H9 (cell line): ENCODE results near the gene CDKL4. TPM values are rescaled to one million over a fixed set of nuclear protein-coding genes. Genes with fewer than 3 reads are reported as not detected.

Source experiments
- DNase-seq: peaks from one replicate; pipeline ENCODE4 v3.0.0-alpha.2; 2017
- H2AFZ ChIP-seq: one replicate; pipeline ENCODE4 v1.6.1; 2013; ENCODE audit warnings: mild to moderate bottlenecking, low read length, control low read depth, moderate library complexity
- H2AK5ac ChIP-seq: 2 replicates; pipeline ENCODE4 v1.6.1; 2013; ENCODE audit warnings: low read length, control low read depth, mixed read lengths; ENCODE audit not compliant: insufficient read length
- H2BK120ac ChIP-seq: one replicate; pipeline ENCODE4 v1.6.1; 2013; ENCODE audit warnings: low read depth, mild to moderate bottlenecking, low read length, control low read depth, inconsistent platforms; ENCODE audit not compliant: poor library complexity, severe bottlenecking
- H2BK12ac ChIP-seq: 2 replicates; pipeline ENCODE4 v1.6.1; 2013; ENCODE audit warnings: low read length, control low read depth, mixed read lengths, low read depth; ENCODE audit not compliant: insufficient read length
- H2BK15ac ChIP-seq: 2 replicates; pipeline ENCODE4 v1.6.1; 2013; ENCODE audit warnings: low read depth, low read length, control low read depth
- H2BK20ac ChIP-seq: one replicate; pipeline ENCODE4 v1.6.1; 2013; ENCODE audit warnings: low read depth, mild to moderate bottlenecking, low read length, control low read depth, inconsistent platforms; ENCODE audit not compliant: poor library complexity, severe bottlenecking
- H2BK5ac ChIP-seq: 2 replicates; pipeline ENCODE4 v1.6.1; 2013; ENCODE audit warnings: low read length, control low read depth, mixed read lengths; ENCODE audit not compliant: insufficient read length
- H3K14ac ChIP-seq: 2 replicates; pipeline ENCODE4 v1.6.1; 2013; ENCODE audit warnings: low read length, control low read depth; ENCODE audit not compliant: insufficient read depth
- H3K18ac ChIP-seq: 2 replicates; pipeline ENCODE4 v1.6.1; 2013; ENCODE audit warnings: low read depth, mild to moderate bottlenecking, mixed read lengths, low read length, control low read depth; ENCODE audit not compliant: insufficient read length
- H3K23ac ChIP-seq: 2 replicates; pipeline ENCODE4 v1.6.1; 2013; ENCODE audit warnings: low read length, control low read depth, mixed read lengths, low read depth; ENCODE audit not compliant: insufficient read length
- H3K23me2 ChIP-seq: 2 replicates; pipeline ENCODE4 v1.6.1; 2013; ENCODE audit warnings: low read depth, mild to moderate bottlenecking, mixed read lengths, low read length, control low read depth; ENCODE audit not compliant: insufficient read length, poor library complexity, severe bottlenecking
- H3K27ac ChIP-seq: 2 replicates; pipeline ENCODE4 v1.5.1; 2013; ENCODE audit warnings: low read length, control low read depth, mixed read lengths, low read depth; ENCODE audit not compliant: insufficient read length
- H3K27me3 ChIP-seq: 2 replicates; pipeline ENCODE4 v1.6.1; 2013; ENCODE audit warnings: low read length, control low read depth, inconsistent platforms; ENCODE audit not compliant: insufficient read depth
- H3K4ac ChIP-seq: 2 replicates; pipeline ENCODE4 v1.6.1; 2013; ENCODE audit warnings: low read depth, mild to moderate bottlenecking, control low read depth, inconsistent platforms, low read length, moderate library complexity
- H3K4me1 ChIP-seq: 2 replicates; pipeline ENCODE4 v1.6.1; 2013; ENCODE audit warnings: low read length, control low read depth, inconsistent platforms; ENCODE audit not compliant: insufficient read depth
- H3K4me2 ChIP-seq: 2 replicates; pipeline ENCODE4 v1.6.1; 2013; ENCODE audit warnings: low read length, control low read depth, mixed read lengths; ENCODE audit not compliant: insufficient read length, insufficient read depth
- H3K56ac ChIP-seq: 2 replicates; pipeline ENCODE4 v1.6.1; 2013; ENCODE audit warnings: low read depth, mild to moderate bottlenecking, mixed read lengths, low read length, control low read depth; ENCODE audit not compliant: insufficient read length
- H3K79me1 ChIP-seq: 2 replicates; pipeline ENCODE4 v1.6.1; 2013; ENCODE audit warnings: low read depth, mild to moderate bottlenecking, moderate library complexity, low read length, control low read depth, inconsistent platforms; ENCODE audit not compliant: insufficient read depth, poor library complexity, severe bottlenecking
- H3K79me2 ChIP-seq: 2 replicates; pipeline ENCODE4 v1.6.1; 2013; ENCODE audit warnings: low read length, control low read depth, inconsistent platforms; ENCODE audit not compliant: insufficient read depth
- H3K9ac ChIP-seq: 2 replicates; pipeline ENCODE4 v1.6.1; 2013; ENCODE audit warnings: low read length, control low read depth, mixed read lengths; ENCODE audit not compliant: insufficient read length; ENCODE audit errors: extremely low read depth
- H3K9me3 ChIP-seq: one replicate; pipeline ENCODE4 v1.6.1; 2013; ENCODE audit warnings: low read depth, low read length, inconsistent platforms; ENCODE audit not compliant: control insufficient read depth
- H3T11ph ChIP-seq: one replicate; pipeline ENCODE4 v1.6.1; 2013; ENCODE audit warnings: mild to moderate bottlenecking, low read length, control low read depth, inconsistent platforms
- H4K20me1 ChIP-seq: one replicate; pipeline ENCODE4 v1.6.1; 2013; ENCODE audit not compliant: control insufficient read depth, insufficient read length, insufficient read depth
- H4K5ac ChIP-seq: 2 replicates; pipeline ENCODE4 v1.6.1; 2013; ENCODE audit warnings: low read depth, mild to moderate bottlenecking, mixed read lengths, low read length, control low read depth; ENCODE audit not compliant: insufficient read length
- H4K8ac ChIP-seq: replicated peaks from 2 replicates; pipeline ENCODE4 v1.6.1; 2013; ENCODE audit warnings: low read length, control low read depth, mixed read lengths, low read depth; ENCODE audit not compliant: insufficient read length
- H4K91ac ChIP-seq: 2 replicates; pipeline ENCODE4 v1.6.1; 2013; ENCODE audit warnings: low read depth, mild to moderate bottlenecking, moderate library complexity, mixed read lengths, low read length, control low read depth; ENCODE audit not compliant: insufficient read length
- H3K27ac Mint-ChIP-seq, 3 experiments: 2 replicates in 2 of 3; 3 replicates in 1 of 3; pipeline ENCODE4 v1.8.0; 2020 to 2021; ENCODE audit warnings: mixed read lengths in 3 of 3, mild to moderate bottlenecking in 1 of 3, moderate library complexity in 1 of 3
- H3K27me3 Mint-ChIP-seq: 2 replicates; pipeline ENCODE4 v1.8.0; 2021; ENCODE audit warnings: low read depth, mild to moderate bottlenecking, moderate library complexity, mixed read lengths
- H3K36me3 Mint-ChIP-seq, 3 experiments: 2 replicates in 2 of 3; 3 replicates in 1 of 3; pipeline ENCODE4 v1.8.0; 2020 to 2021; ENCODE audit warnings: low read depth in 3 of 3, mixed read lengths in 3 of 3; ENCODE audit not compliant: insufficient read depth in 1 of 3
- H3K4me1 Mint-ChIP-seq, 2 experiments: 2 replicates each; pipeline ENCODE4 v1.8.0; 2020; ENCODE audit warnings: mixed read lengths in 2 of 2
- H3K4me3 Mint-ChIP-seq, 2 experiments: 2 replicates in 1 of 2; 3 replicates in 1 of 2; pipeline ENCODE4 v1.8.0; 2020 to 2021; ENCODE audit warnings: mild to moderate bottlenecking in 2 of 2, mixed read lengths in 2 of 2, moderate library complexity in 1 of 2
- H3K9me3 Mint-ChIP-seq, 2 experiments: 2 replicates in 1 of 2; 3 replicates in 1 of 2; pipeline ENCODE4 v1.8.0; 2020; ENCODE audit warnings: mild to moderate bottlenecking in 2 of 2, mixed read lengths in 2 of 2, moderate library complexity in 1 of 2
- WGBS: extraction: QIAGEN DNeasy Blood & Tissue Kit; methylation state at CpG from one replicate; pipeline ENCODE4 v1.1.7; 2013; ENCODE audit warnings: missing lambda C conversion rate, low lambda C conversion rate, mixed read lengths; ENCODE audit not compliant: insufficient read length; ENCODE audit errors: extremely low coverage; 5-methylcytosine and 5-hydroxymethylcytosine counted together
- total RNA-seq: library from RNA; stranded (reverse); gene quantifications from 2 replicates; pipeline ENCODE4 v1.2.1, GENCODE V29; 2021
- TF ChIP-seq, protein P1 (sequence below): fragments of 200-600 bp; sonication (generic); conservative IDR thresholded peaks from 3 replicates; pipeline ENCODE4 v1.8.0; 2021; ENCODE audit warnings: antibody characterized with exemption, mild to moderate bottlenecking

Gene CDKL4
- total RNA-seq, 1 experiment from 2014 or later, result not detected

DNA sequence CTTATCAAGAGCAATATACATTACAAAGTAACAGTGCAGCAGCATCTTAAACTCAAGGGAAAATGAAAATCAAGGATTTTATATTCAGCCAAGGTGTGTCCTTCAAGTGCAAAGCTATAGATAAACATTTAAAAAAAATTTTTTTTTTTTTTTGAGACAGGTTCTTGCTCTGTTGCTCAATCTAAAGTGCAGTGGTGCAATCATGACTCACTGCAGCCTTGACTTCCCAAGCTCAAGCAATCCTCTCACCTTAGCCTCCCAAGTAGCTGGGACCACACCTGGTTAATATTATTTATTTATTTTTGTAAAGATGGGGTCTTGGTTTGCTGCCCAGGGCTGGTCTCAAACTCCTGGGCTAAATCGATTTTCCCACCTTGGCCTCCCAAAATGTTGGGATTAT lies 9.0 kb downstream of the CDKL4 start:
- H3K9me3 ChIP-seq, result no peaks in the 10 kb centered on the region
- H2BK120ac ChIP-seq, result no peak overlapping the region
- no peaks in the 10 kb centered on the region for H3K23me2 ChIP-seq
- no peaks in the 10 kb centered on the region for H3K79me2 ChIP-seq
- H4K8ac ChIP-seq, result no peak overlapping the region
- no peak overlapping the region for H2BK15ac ChIP-seq
- no peaks in the 10 kb centered on the region for H4K20me1 ChIP-seq
- H2AFZ ChIP-seq, result no peak overlapping the region
- H3K9me3 Mint-ChIP-seq, result peaks cover 21 to 23% of the 10 kb centered on the region in 2 experiments
- H3K27ac ChIP-seq, result no peak overlapping the region
- H3K27ac Mint-ChIP-seq, result no peak overlapping the region
- TF ChIP-seq, protein P1, sequence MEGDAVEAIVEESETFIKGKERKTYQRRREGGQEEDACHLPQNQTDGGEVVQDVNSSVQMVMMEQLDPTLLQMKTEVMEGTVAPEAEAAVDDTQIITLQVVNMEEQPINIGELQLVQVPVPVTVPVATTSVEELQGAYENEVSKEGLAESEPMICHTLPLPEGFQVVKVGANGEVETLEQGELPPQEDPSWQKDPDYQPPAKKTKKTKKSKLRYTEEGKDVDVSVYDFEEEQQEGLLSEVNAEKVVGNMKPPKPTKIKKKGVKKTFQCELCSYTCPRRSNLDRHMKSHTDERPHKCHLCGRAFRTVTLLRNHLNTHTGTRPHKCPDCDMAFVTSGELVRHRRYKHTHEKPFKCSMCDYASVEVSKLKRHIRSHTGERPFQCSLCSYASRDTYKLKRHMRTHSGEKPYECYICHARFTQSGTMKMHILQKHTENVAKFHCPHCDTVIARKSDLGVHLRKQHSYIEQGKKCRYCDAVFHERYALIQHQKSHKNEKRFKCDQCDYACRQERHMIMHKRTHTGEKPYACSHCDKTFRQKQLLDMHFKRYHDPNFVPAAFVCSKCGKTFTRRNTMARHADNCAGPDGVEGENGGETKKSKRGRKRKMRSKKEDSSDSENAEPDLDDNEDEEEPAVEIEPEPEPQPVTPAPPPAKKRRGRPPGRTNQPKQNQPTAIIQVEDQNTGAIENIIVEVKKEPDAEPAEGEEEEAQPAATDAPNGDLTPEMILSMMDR, result no peak
- H3K27me3 Mint-ChIP-seq, result no peaks in the 10 kb centered on the region
- peaks cover 1% of the 10 kb centered on the region; the same call in 1 of the 2 replicates for H3K4me1 ChIP-seq
- no peaks in the 10 kb centered on the region for H3K79me1 ChIP-seq
- no peak overlapping the region for H3K4me2 ChIP-seq
- H2BK12ac ChIP-seq, result no peak overlapping the region
- no peak overlapping the region for H3K56ac ChIP-seq
- H4K5ac ChIP-seq, result no peak overlapping the region
- no peak overlapping the region for H4K91ac ChIP-seq
- H3K9ac ChIP-seq, result no peak overlapping the region
- H3K4ac ChIP-seq, result no peak overlapping the region
- no peaks in the 10 kb centered on the region for H3K27me3 ChIP-seq
- no peak overlapping the region for H3K18ac ChIP-seq
- H3K23ac ChIP-seq, result no peak overlapping the region
- no peak overlapping the region for H3K4me3 Mint-ChIP-seq
- H3K14ac ChIP-seq, result no peak overlapping the region
- no peak overlapping the region for H3T11ph ChIP-seq
- H2AK5ac ChIP-seq, result no peak overlapping the region
- H3K36me3 Mint-ChIP-seq, result peaks cover 8 to 25% (median 13%) of the 10 kb centered on the region in 3 experiments
- DNase-seq, result no peak
- no peak overlapping the region for H2BK5ac ChIP-seq
- H3K4me1 Mint-ChIP-seq, result peaks cover 10 to 15% of the 10 kb centered on the region in 2 experiments
- H2BK20ac ChIP-seq, result no peak overlapping the region
- no CpG with 5 or more reads among the region's 1 CpG for WGBS
